LNCAP (cell line): Measurements from ENCODE around the gene TSPAN10.

Experiments
- TF ChIP-seq, protein P1 (sequence below): fragments of 450-650 bp; IDR thresholded peaks from 2 replicates; pipeline ENCODE4 v1.5.1; 2017; ENCODE audit warnings: mild to moderate bottlenecking

TSPAN10 gene

DNA sequence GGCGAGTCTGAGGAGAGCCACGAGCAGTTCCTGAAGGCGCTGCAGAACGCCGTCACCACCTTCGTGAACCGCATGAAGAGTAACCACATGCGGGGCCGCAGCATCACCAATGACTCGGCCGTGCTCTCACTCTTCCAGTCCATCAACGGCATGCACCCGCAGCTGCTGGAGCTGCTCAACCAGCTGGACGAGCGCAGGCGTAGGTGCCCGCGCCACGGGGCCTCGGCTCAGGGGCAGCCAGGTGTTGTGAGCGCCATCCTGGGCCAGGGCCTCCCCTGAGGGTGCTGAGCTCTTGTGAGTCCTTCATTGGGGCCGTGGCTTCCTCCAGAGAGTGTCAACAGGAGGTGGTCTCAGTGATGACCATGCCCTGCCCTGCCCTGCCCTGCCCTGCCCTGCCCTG lies 58.8 kb downstream of the TSPAN10 start:
- TF ChIP-seq, protein P1, sequence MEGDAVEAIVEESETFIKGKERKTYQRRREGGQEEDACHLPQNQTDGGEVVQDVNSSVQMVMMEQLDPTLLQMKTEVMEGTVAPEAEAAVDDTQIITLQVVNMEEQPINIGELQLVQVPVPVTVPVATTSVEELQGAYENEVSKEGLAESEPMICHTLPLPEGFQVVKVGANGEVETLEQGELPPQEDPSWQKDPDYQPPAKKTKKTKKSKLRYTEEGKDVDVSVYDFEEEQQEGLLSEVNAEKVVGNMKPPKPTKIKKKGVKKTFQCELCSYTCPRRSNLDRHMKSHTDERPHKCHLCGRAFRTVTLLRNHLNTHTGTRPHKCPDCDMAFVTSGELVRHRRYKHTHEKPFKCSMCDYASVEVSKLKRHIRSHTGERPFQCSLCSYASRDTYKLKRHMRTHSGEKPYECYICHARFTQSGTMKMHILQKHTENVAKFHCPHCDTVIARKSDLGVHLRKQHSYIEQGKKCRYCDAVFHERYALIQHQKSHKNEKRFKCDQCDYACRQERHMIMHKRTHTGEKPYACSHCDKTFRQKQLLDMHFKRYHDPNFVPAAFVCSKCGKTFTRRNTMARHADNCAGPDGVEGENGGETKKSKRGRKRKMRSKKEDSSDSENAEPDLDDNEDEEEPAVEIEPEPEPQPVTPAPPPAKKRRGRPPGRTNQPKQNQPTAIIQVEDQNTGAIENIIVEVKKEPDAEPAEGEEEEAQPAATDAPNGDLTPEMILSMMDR = no peak

DNA sequence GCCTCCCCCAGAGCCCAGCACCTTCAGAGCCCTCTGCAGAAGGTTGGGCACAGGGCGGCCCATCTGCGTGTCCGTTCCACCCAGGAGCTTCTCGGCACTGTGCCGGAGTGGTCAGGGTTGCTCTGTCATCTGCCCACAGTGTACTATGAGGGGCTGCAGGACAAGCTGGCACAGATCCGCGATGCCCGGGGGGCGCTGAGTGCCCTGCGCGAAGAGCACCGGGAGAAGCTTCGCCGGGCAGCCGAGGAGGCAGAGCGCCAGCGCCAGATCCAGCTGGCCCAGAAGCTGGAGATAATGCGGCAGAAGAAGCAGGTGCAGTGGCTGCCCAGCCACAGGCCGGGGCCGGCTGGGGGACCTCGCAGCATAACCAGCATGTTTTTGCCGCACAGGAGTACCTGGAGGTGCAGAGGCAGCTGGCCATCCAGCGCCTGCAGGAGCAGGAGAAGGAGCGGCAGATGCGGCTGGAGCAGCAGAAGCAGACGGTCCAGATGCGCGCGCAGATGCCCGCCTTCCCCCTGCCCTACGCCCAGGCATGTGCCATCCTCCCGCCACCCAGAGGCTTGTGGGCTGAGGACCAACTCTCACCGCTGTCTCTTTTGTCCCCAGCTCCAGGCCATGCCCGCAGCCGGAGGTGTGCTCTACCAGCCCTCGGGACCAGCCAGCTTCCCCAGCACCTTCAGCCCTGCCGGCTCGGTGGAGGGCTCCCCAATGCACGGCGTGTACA lies 59.4 kb downstream of the TSPAN10 start:
- TF ChIP-seq, protein P1 = no peak

DNA sequence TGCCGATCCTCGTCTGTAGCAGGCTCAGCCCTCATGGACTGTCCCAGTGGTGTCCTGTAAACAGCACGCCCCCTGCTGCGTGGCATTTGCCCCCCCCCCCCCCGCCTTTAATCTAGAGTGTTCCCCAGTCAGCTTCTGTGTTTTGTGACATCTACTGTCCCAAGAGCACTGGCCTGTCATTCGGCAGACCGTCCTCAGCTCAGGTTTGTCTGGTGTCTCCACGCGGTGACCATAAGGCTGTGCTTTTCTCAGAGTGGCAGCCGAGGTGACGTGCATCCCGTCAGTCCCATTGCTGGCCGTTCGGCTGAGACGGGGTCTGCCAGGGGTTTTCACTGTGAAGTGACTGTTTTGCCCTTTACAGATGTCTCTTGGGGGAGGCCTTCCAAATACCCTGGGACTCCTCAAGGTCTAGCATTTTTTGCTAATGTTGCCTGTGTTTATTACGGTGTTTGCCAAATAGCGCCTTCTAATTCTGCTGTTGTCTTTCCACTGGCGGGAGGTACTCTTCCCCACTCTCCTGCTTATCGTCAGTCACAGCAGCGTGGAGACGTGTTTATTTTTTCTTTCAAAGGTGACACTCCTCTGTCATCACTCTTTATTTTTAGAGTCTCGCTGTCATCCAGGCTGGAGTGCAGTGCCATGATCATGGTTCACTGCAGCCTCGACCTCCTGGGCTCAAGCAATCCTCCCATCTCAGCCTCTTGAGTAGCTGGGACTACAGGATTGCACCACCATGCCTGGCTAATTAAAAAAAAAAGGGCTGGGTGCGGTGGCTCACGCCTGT lies 60.5 kb downstream of the TSPAN10 start:
- TF ChIP-seq, protein P1 = no peak
